Stimulated activated memory B cell treated with anti-CD40 and anti-IgM and Interleukin-4, amounts not matched to agents 10 μg/mL and 1 μg/mL and 100 μg/mL, for 72 hours (primary cell): ENCODE results near the gene NUDT4.
"Not testable (repeated sequence)": the region's sequence is repeated elsewhere in the genome, so short reads cannot be mapped to it uniquely, and the experiment has no call there.

Source experiments
- ATAC-seq: fragments of 150-1000 bp; cut with Tn5 transposase; 2 replicates; pipeline ENCODE4 v1.10.0; 2021
- H3K27ac Mint-ChIP-seq: one replicate; pipeline ENCODE4 v1.8.0; 2022; ENCODE audit warnings: mild to moderate bottlenecking, mixed read lengths
- H3K27me3 Mint-ChIP-seq: one replicate; pipeline ENCODE4 v1.8.0; 2022; ENCODE audit warnings: mixed read lengths
- H3K36me3 Mint-ChIP-seq: one replicate; pipeline ENCODE4 v1.8.0; 2022; ENCODE audit warnings: mixed read lengths
- H3K4me1 Mint-ChIP-seq: one replicate; pipeline ENCODE4 v1.8.0; 2022; ENCODE audit warnings: mixed read lengths
- H3K4me3 Mint-ChIP-seq: one replicate; pipeline ENCODE4 v1.8.0; 2022; ENCODE audit warnings: mild to moderate bottlenecking, moderate library complexity, mixed read lengths
- H3K9me3 Mint-ChIP-seq: one replicate; pipeline ENCODE4 v1.8.0; 2022; ENCODE audit warnings: mixed read lengths

NUDT4 gene

DNA sequence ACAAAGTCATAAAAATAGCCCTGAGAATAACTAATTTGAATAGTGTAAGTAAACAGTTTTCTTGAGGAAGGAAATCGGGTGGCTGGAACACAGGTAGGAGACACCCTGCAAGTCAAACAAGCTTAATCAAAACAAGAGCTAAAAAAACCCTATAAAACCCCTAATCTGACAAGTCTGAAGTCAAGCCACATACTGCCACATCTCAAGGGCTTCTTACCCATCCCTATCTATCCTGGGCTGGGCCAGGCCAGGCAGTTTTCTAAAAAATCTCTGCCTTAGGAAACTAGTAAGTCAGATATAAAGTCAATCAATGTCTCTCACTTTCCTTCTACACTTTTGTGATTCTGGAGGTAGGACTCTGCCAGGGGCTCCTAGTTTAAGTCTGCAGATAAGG lies 48.7 kb downstream of the NUDT4 start:
- H3K36me3 Mint-ChIP-seq: no peaks in the 10 kb centered on the region
- ATAC-seq: peak; percentile 78

DNA sequence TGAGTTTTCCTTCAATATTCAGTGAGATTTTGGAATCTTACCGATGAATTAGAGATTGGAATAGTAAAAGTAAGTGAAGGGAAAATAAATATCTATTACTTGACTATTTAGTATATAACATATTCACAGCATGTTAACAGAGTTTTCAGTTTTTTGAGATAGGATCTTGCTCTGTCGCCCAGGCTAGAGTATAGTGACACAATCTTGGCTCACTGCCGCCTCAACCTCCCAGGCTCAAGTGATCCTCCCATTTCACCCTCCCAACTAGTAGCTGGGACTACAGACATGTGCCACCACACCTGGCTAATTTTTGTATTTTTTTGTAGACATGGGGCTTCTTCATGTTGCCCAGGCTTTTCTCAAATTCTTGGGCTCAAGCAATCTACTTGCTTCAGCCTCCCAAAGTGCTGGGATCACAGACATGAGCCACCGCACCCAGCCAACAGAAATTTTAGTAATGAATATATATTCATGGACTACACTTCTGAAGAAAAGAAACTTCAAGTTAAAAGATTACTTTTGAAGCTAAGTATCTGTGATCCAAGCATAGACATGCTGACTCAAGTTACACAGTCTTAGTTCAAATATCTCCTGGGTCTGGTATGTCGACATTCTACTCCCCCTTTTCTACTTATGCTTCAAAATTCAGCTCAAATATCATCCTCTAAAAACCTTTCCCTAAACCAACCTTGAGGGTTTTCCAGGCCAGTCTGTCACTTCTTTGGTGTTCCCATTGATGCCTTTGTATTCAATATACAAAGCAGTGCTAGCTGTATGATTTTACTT lies 50.2 kb downstream of the NUDT4 start:
- ATAC-seq: no peak
- peak overlapping the region; percentile 54 for H3K27ac Mint-ChIP-seq
- H3K9me3 Mint-ChIP-seq: no peaks in the 10 kb centered on the region
- H3K27me3 Mint-ChIP-seq: no peaks in the 10 kb centered on the region
- peaks cover 10% of the 10 kb centered on the region for H3K36me3 Mint-ChIP-seq
- no peak overlapping the region for H3K4me3 Mint-ChIP-seq
- peaks cover 90% of the 10 kb centered on the region for H3K4me1 Mint-ChIP-seq

More for the DNA sequence above, 48.7 kb downstream of the NUDT4 start:
- Mint-ChIP-seq H3K27me3 (no peaks in the 10 kb centered on the region), H3K4me3 (peak overlapping the region; percentile 68), H3K27ac (peak overlapping the region; percentile 54), H3K4me1 (peaks cover 94% of the 10 kb centered on the region), H3K9me3 (no peaks in the 10 kb centered on the region)

DNA sequence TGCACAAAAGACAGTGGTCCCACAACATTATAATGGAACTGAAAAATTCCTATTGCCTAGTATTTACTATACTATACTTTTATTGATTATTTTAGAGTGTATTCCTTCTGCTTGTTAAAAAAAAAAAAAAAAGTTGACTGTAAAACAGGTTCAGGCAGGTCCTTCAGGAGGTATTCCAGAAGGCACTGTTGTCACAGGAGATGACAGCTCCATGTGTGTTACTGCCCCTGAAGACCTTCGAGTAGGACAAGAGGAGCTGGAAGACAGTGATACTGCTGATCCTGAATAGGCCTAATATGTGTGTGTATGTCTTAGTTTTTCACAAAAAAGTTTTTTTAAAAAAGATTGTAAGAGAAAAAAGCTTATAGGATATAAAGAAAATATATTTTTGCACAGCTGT lies 51.7 kb downstream of the NUDT4 start:
- no peak for ATAC-seq
- Mint-ChIP-seq H3K4me3 (no peak overlapping the region), H3K9me3 (no peaks in the 10 kb centered on the region)

GRCh38 chr12:93429852-93430251 lies 52.1 kb downstream of the NUDT4 start:
- Mint-ChIP-seq H3K9me3 (no peaks in the 10 kb centered on the region), H3K4me1 (peaks cover 89% of the 10 kb centered on the region), H3K27me3 (no peaks in the 10 kb centered on the region), H3K36me3 (peaks cover 10% of the 10 kb centered on the region), H3K27ac (peak overlapping the region; percentile 54), H3K4me3 (no peak overlapping the region)
- no peak for ATAC-seq

More for the DNA sequence above, 51.7 kb downstream of the NUDT4 start:
- Mint-ChIP-seq H3K27ac (peak overlapping the region; percentile 54), H3K36me3 (peaks cover 10% of the 10 kb centered on the region), H3K4me1 (peaks cover 92% of the 10 kb centered on the region), H3K27me3 (no peaks in the 10 kb centered on the region)

- H3K4me3 Mint-ChIP-seq: no peak overlapping the region
- peak overlapping the region; percentile 54 for H3K27ac Mint-ChIP-seq
- ATAC-seq: no peak
Observed at GRCh38 chr12:93430280-93430679, 52.6 kb downstream of the NUDT4 start.

GRCh38 chr12:93432031-93432430 lies 54.3 kb downstream of the NUDT4 start:
- not testable (repeated sequence) for H3K9me3 Mint-ChIP-seq, H3K4me3 Mint-ChIP-seq, H3K36me3 Mint-ChIP-seq, H3K27me3 Mint-ChIP-seq, ATAC-seq
- peak overlapping the region; percentile 70 for H3K27ac Mint-ChIP-seq
- peaks cover 88% of the 10 kb centered on the region for H3K4me1 Mint-ChIP-seq

More at GRCh38 chr12:93430280-93430679, 52.6 kb downstream of the NUDT4 start:
- Mint-ChIP-seq H3K9me3 (no peaks in the 10 kb centered on the region), H3K4me1 (peaks cover 89% of the 10 kb centered on the region), H3K27me3 (no peaks in the 10 kb centered on the region), H3K36me3 (peaks cover 10% of the 10 kb centered on the region)

DNA sequence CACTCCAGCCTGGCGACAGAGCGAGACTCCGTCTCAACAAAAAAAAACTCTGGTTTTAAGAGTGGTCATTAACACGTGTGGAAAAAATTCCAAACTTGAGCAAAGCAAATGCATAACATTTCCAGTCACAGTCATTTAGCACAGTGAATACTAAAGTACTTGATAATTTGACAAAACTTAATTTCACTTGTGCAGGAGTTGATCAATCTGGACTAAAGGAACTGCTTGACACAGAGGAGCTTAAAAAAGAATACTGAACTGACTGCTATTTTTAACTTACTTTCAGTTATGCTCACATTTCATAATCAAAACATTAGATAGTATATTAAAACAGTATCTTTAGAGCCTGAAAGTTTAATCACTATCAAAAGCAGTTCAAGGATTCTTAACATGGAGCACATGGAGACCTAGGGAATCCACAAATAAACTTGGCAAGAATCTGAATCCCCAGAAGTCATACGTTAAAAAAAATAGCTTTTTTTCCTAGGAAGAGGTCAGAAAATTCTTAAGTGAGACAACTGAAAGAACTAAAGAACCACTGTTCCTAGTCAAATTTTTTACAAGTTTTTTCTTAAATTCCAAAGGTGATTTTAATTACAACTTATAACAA lies 56.6 kb downstream of the NUDT4 start:
- ATAC-seq: no peak
- H3K27me3 Mint-ChIP-seq: no peaks in the 10 kb centered on the region
- peaks cover 10% of the 10 kb centered on the region for H3K36me3 Mint-ChIP-seq
- no peaks in the 10 kb centered on the region for H3K9me3 Mint-ChIP-seq
- H3K4me1 Mint-ChIP-seq: peaks cover 88% of the 10 kb centered on the region
- peak overlapping the region; percentile 56 for H3K4me3 Mint-ChIP-seq
- peak overlapping the region; percentile 60 for H3K27ac Mint-ChIP-seq

- no peaks in the 10 kb centered on the region for H3K9me3 Mint-ChIP-seq
- ATAC-seq: no peak
- H3K27me3 Mint-ChIP-seq: no peaks in the 10 kb centered on the region
- peak overlapping the region; percentile 73 for H3K4me3 Mint-ChIP-seq
- no peaks in the 10 kb centered on the region for H3K36me3 Mint-ChIP-seq
- H3K4me1 Mint-ChIP-seq: peaks cover 84% of the 10 kb centered on the region
- H3K27ac Mint-ChIP-seq: peak overlapping the region; percentile 60
Observed at GRCh38 chr12:93438266-93439050, 60.7 kb downstream of the NUDT4 start.

GRCh38 chr12:93440043-93440835 lies 62.5 kb downstream of the NUDT4 start:
- Mint-ChIP-seq H3K4me3 (peak overlapping the region; percentile 93), H3K36me3 (no peaks in the 10 kb centered on the region), H3K27ac (peak overlapping the region; percentile 97), H3K27me3 (no peaks in the 10 kb centered on the region), H3K9me3 (no peaks in the 10 kb centered on the region), H3K4me1 (peaks cover 71% of the 10 kb centered on the region)
- ATAC-seq: no peak

GRCh38 chr12:93441081-93441616 lies 63.4 kb downstream of the NUDT4 start:
- H3K36me3 Mint-ChIP-seq: no peaks in the 10 kb centered on the region
- peak; percentile 29 for ATAC-seq
- H3K9me3 Mint-ChIP-seq: no peaks in the 10 kb centered on the region
- peak overlapping the region; percentile 93 for H3K4me3 Mint-ChIP-seq
- no peaks in the 10 kb centered on the region for H3K27me3 Mint-ChIP-seq
- H3K4me1 Mint-ChIP-seq: peaks cover 63% of the 10 kb centered on the region
- H3K27ac Mint-ChIP-seq: peak overlapping the region; percentile 97

DNA sequence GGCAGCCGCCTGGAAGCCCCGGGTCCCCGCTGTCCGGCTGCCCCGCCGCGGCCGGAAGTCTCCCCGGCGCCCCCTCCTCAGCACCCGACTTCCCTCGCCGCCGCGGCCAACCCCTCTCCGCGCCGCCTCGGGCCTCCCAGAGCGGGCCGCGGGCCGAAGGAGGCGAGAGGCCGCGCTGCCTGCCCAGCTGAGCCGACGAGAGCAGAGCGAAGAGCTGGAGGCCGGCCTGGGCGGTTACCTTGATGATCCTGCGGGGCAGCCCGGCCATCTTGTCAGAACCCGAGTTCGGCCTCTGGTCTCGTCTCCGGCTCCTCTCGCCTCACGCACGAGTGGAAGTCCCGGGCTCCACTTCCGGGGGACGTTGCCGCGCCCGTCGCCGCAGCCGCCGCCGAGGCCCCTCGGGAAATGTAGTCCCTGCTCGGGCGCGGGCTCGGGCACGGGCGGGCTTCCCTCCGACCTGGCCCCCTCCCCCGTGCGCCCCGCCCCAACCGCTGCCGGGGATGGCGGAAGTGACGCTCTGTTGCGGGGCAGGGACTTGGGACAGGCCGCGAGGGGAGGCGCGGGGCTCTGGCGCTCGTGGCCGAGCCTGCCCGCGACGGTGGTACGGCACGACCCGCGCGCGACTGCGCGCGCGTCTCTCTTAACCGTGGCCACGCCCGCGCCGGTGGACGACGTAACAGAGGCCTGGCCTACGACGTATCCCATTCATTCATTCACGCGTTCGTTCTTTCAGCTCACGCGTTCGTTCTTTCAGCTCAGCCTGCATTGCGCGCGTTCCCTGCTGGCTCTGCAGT lies 64.1 kb downstream of the NUDT4 start, which contains the start of gene UBE2N:
UBE2N (minus strand) TSS at position 331 of the 794 bp plus-strand sequence; CDS start at position 268, 63 bp downstream.
- ATAC-seq: peak; percentile 93
- H3K4me3 Mint-ChIP-seq: peak within 1 kb of the TSS; percentile 94
- peak within 1 kb of the TSS; percentile 97 for H3K27ac Mint-ChIP-seq
- H3K36me3 Mint-ChIP-seq: no peaks in the 10 kb centered on the region
- H3K4me1 Mint-ChIP-seq: peaks cover 56% of the 10 kb centered on the region
- no peaks in the 10 kb centered on the region for H3K9me3 Mint-ChIP-seq
- no peaks in the 10 kb centered on the region for H3K27me3 Mint-ChIP-seq

- Mint-ChIP-seq H3K27ac (peak overlapping the region; percentile 97), H3K4me1 (peaks cover 56% of the 10 kb centered on the region), H3K4me3 (peak overlapping the region; percentile 94), H3K27me3 (no peaks in the 10 kb centered on the region), H3K9me3 (no peaks in the 10 kb centered on the region), H3K36me3 (no peaks in the 10 kb centered on the region)
- ATAC-seq: no peak
Observed at GRCh38 chr12:93442411-93443340, 65.0 kb downstream of the NUDT4 start.

GRCh38 chr12:93443576-93443975 lies 65.9 kb downstream of the NUDT4 start:
- Mint-ChIP-seq H3K27me3 (no peaks in the 10 kb centered on the region), H3K27ac (peak overlapping the region; percentile 97), H3K36me3 (no peaks in the 10 kb centered on the region), H3K9me3 (no peaks in the 10 kb centered on the region), H3K4me1 (peaks cover 52% of the 10 kb centered on the region), H3K4me3 (no peak overlapping the region)
- ATAC-seq: no peak
